Measurements from ENCODE around the gene DRGX. TPM values are rescaled to one million over a fixed set of nuclear protein-coding genes. Genes with fewer than 3 reads are reported as not detected.

The DRGX gene
- polyA plus RNA-seq, 1 donor from 2014 or later, result not detected

DNA sequence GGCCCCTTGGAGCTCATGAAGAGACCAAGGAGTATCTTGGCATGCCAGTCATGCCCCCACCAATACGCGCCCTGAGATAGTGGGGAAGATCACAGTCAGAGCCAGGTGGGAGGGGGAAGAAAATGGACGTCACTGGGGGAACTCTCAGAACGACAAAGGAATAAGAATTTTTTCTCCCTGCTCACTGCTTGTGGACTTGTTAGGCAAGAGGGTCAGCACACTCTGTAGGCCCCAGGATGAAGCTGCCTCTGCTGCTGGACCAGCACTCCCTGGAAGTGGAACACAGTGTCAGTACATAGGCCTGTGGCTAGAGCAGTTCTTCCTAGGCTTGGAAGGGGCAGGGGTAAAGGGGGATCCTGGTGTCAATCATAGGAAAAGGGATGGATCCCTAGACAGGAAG, 46.5 kb downstream of the DRGX start:
- Histone ChIP-seq H3K9ac (ENCODE audit: low read length) (no peak overlapping the region), H4K20me1 (ENCODE audit: insufficient read depth) (no peaks in the 10 kb centered on the region), H3K36me3 (ENCODE audit: insufficient read depth, low read length) (no peaks in the 10 kb centered on the region), H3F3A (ENCODE audit: insufficient read depth, low read length, poor library complexity, severe bottlenecking) (no peaks in the 10 kb centered on the region), H3K9me2 (ENCODE audit: insufficient read depth, low read length) (no peaks in the 10 kb centered on the region), H3K4me2 (ENCODE audit: low read length) (no peak overlapping the region), H3K9me3 (ENCODE audit: low read length) (no peaks in the 10 kb centered on the region), H2AFZ (ENCODE audit: low read depth, low read length) (no peak overlapping the region), H3K79me2 (replicated peaks; ENCODE audit: insufficient read depth, low read length) (no peaks in the 10 kb centered on the region), H3K27ac (ENCODE audit: low read length) (no peak overlapping the region), H3K4me3 (ENCODE audit: low read length) (no peak overlapping the region), H3K27me3 (ENCODE audit: insufficient read depth, low read depth, low read length) (no peaks in the 10 kb centered on the region)
- TF ChIP-seq, protein P1, sequence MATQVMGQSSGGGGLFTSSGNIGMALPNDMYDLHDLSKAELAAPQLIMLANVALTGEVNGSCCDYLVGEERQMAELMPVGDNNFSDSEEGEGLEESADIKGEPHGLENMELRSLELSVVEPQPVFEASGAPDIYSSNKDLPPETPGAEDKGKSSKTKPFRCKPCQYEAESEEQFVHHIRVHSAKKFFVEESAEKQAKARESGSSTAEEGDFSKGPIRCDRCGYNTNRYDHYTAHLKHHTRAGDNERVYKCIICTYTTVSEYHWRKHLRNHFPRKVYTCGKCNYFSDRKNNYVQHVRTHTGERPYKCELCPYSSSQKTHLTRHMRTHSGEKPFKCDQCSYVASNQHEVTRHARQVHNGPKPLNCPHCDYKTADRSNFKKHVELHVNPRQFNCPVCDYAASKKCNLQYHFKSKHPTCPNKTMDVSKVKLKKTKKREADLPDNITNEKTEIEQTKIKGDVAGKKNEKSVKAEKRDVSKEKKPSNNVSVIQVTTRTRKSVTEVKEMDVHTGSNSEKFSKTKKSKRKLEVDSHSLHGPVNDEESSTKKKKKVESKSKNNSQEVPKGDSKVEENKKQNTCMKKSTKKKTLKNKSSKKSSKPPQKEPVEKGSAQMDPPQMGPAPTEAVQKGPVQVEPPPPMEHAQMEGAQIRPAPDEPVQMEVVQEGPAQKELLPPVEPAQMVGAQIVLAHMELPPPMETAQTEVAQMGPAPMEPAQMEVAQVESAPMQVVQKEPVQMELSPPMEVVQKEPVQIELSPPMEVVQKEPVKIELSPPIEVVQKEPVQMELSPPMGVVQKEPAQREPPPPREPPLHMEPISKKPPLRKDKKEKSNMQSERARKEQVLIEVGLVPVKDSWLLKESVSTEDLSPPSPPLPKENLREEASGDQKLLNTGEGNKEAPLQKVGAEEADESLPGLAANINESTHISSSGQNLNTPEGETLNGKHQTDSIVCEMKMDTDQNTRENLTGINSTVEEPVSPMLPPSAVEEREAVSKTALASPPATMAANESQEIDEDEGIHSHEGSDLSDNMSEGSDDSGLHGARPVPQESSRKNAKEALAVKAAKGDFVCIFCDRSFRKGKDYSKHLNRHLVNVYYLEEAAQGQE (IDR thresholded peaks at IDR 0.05; ENCODE audit: borderline replicate concordance), result no peak
- TF ChIP-seq TAF1 (IDR thresholded peaks at IDR 0.05; ENCODE audit: low read depth) (no peak), MXI1 (conservative IDR thresholded peaks at IDR 0.05; ENCODE audit: poor library complexity, severe bottlenecking) (no peak), SMC3 (conservative IDR thresholded peaks at IDR 0.05; ENCODE audit: poor library complexity) (no peak), EZH2 (IDR thresholded peaks at IDR 0.05; ENCODE audit: borderline replicate concordance, insufficient read depth, low read length, poor library complexity, severe bottlenecking) (no peak), EP300 (conservative IDR thresholded peaks at IDR 0.05; ENCODE audit: poor library complexity, severe bottlenecking) (no peak), POLR2AphosphoS5 (IDR thresholded peaks at IDR 0.05) (no peak), RAD21 (conservative IDR thresholded peaks at IDR 0.05) (no peak)
- TF ChIP-seq, protein P2, sequence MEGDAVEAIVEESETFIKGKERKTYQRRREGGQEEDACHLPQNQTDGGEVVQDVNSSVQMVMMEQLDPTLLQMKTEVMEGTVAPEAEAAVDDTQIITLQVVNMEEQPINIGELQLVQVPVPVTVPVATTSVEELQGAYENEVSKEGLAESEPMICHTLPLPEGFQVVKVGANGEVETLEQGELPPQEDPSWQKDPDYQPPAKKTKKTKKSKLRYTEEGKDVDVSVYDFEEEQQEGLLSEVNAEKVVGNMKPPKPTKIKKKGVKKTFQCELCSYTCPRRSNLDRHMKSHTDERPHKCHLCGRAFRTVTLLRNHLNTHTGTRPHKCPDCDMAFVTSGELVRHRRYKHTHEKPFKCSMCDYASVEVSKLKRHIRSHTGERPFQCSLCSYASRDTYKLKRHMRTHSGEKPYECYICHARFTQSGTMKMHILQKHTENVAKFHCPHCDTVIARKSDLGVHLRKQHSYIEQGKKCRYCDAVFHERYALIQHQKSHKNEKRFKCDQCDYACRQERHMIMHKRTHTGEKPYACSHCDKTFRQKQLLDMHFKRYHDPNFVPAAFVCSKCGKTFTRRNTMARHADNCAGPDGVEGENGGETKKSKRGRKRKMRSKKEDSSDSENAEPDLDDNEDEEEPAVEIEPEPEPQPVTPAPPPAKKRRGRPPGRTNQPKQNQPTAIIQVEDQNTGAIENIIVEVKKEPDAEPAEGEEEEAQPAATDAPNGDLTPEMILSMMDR (IDR thresholded peaks at IDR 0.05; ENCODE audit: poor library complexity, severe bottlenecking), result no peak

GRCh38 chr10:49348593-49348992, 47.3 kb downstream of the DRGX start:
- Histone ChIP-seq H3K9me3 (ENCODE audit: low read length) (no peaks in the 10 kb centered on the region), H3K4me2 (ENCODE audit: low read length) (no peak overlapping the region), H3K27me3 (ENCODE audit: insufficient read depth, low read depth, low read length) (no peaks in the 10 kb centered on the region), H2AFZ (ENCODE audit: low read depth, low read length) (no peak overlapping the region), H4K20me1 (ENCODE audit: insufficient read depth) (no peaks in the 10 kb centered on the region), H3F3A (ENCODE audit: insufficient read depth, low read length, poor library complexity, severe bottlenecking) (no peaks in the 10 kb centered on the region), H3K36me3 (ENCODE audit: insufficient read depth, low read length) (no peaks in the 10 kb centered on the region), H3K4me3 (ENCODE audit: low read length) (no peak overlapping the region), H3K9ac (ENCODE audit: low read length) (no peak overlapping the region), H3K9me2 (ENCODE audit: insufficient read depth, low read length) (no peaks in the 10 kb centered on the region), H3K79me2 (replicated peaks; ENCODE audit: insufficient read depth, low read length) (no peaks in the 10 kb centered on the region), H3K27ac (ENCODE audit: low read length) (no peak overlapping the region)
- no peak for TF ChIP-seq MXI1 (conservative IDR thresholded peaks at IDR 0.05; ENCODE audit: poor library complexity, severe bottlenecking)
- no peak for TF ChIP-seq SMC3 (conservative IDR thresholded peaks at IDR 0.05; ENCODE audit: poor library complexity)
- TF ChIP-seq, protein P1 (IDR thresholded peaks at IDR 0.05; ENCODE audit: borderline replicate concordance), result no peak
- TF ChIP-seq EZH2 (IDR thresholded peaks at IDR 0.05; ENCODE audit: borderline replicate concordance, insufficient read depth, low read length, poor library complexity, severe bottlenecking), result no peak
- TF ChIP-seq POLR2AphosphoS5 (IDR thresholded peaks at IDR 0.05), result no peak
- TF ChIP-seq RAD21 (conservative IDR thresholded peaks at IDR 0.05), result no peak
- TF ChIP-seq, protein P2 (IDR thresholded peaks at IDR 0.05; ENCODE audit: poor library complexity, severe bottlenecking), result no peak
- no peak for TF ChIP-seq TAF1 (IDR thresholded peaks at IDR 0.05; ENCODE audit: low read depth)
- TF ChIP-seq EP300 (conservative IDR thresholded peaks at IDR 0.05; ENCODE audit: poor library complexity, severe bottlenecking), result no peak
